T-helper 1 cell treated with Interleukin-12 subunit alpha and Interleukin-12 subunit beta and Interleukin-4 antibody, amounts not matched to agents 30 ng/mL and 1 ng/mL, for 36 hours (primary cell): ENCODE data around the gene HRC. TPM values are rescaled to one million over a fixed set of nuclear protein-coding genes. Genes with fewer than 3 reads are reported as not detected.
"Not testable (repeated sequence)": the region's sequence is repeated elsewhere in the genome, so short reads cannot be mapped to it uniquely, and the experiment has no call there.

Experiments
- intact Hi-C: fragments of 100-400 bp; cut with micrococcal nuclease; formaldehyde crosslinking; loops from one replicate; pipeline ENCODE4 v1.15.1; 2024
- total RNA-seq: library from RNA; stranded (reverse); gene quantifications from 2 replicates; pipeline ENCODE4 v1.2.3, GENCODE V29; 2022

The HRC gene
- not detected in 2 replicates for total RNA-seq

- intact Hi-C loops = no loop called here
Measured at GRCh38 chr19:49155005-49155819, at the start of gene HRC. Gene HRC, minus strand, starts transcription at chr19:49155396. Its CDS starts 159 bp downstream, at chr19:49155237.

GRCh38 chr19:49201042-49201441 is 45.8 kb upstream of the HRC start:
- intact Hi-C loops = loop anchor here (10.0 kb wide), 1 partner anchor 416 kb away; no protein-coding TSS in a partner anchor

- intact Hi-C loops = loop anchor here (10.0 kb wide), 1 partner anchor 416 kb away; no protein-coding TSS in a partner anchor
Measured at GRCh38 chr19:49200238-49200862, 45.2 kb upstream of the HRC start.

- intact Hi-C loops = no loop called here
Measured at GRCh38 chr19:49196527-49197240, 41.5 kb upstream of the HRC start.

GRCh38 chr19:49194408-49194807 is 39.2 kb upstream of the HRC start:
- intact Hi-C loops = no loop called here

GRCh38 chr19:49193822-49194394 is 38.7 kb upstream of the HRC start:
- intact Hi-C loops = no loop called here

GRCh38 chr19:49190781-49191180 is 35.6 kb upstream of the HRC start:
- intact Hi-C loops = no loop called here

- intact Hi-C loops = no loop called here
Measured at GRCh38 chr19:49189259-49189658, 34.1 kb upstream of the HRC start.

GRCh38 chr19:49188626-49189200 is 33.5 kb upstream of the HRC start:
- intact Hi-C loops = no loop called here

GRCh38 chr19:49186108-49186507 is 30.9 kb upstream of the HRC start:
- intact Hi-C loops = no loop called here

- intact Hi-C loops = no loop called here
Measured at GRCh38 chr19:49182848-49183375, 27.7 kb upstream of the HRC start.

- intact Hi-C loops = not testable (repeated sequence)
Measured at GRCh38 chr19:49182010-49182847, 27.0 kb upstream of the HRC start.

GRCh38 chr19:49180659-49181058 is 25.5 kb upstream of the HRC start:
- intact Hi-C loops = no loop called here

- intact Hi-C loops = no loop called here
Measured at GRCh38 chr19:49173198-49173597, 18.0 kb upstream of the HRC start.

- intact Hi-C loops = no loop called here
Measured at GRCh38 chr19:49168421-49168820, 13.2 kb upstream of the HRC start.

- intact Hi-C loops = no loop called here
Measured at GRCh38 chr19:49167857-49168409, 12.7 kb upstream of the HRC start.

GRCh38 chr19:49165865-49166301 is 10.7 kb upstream of the HRC start:
- intact Hi-C loops = no loop called here

- intact Hi-C loops = no loop called here
Measured at GRCh38 chr19:49165111-49165750, 10.0 kb upstream of the HRC start.

- intact Hi-C loops = no loop called here
Measured at GRCh38 chr19:49161987-49162386, 6.8 kb upstream of the HRC start.
